HFFc6 (cell line): ENCODE data around the gene WHAMM. TPM values are rescaled to one million over a fixed set of nuclear protein-coding genes. Genes with fewer than 3 reads are reported as not detected.

Experiments
- DNase-seq: peaks from one replicate; pipeline ENCODE4 v3.0.0-alpha.2; 2018
- H3K27ac Mint-ChIP-seq: 2 replicates; pipeline ENCODE4 v1.8.0; 2020; ENCODE audit warnings: mild to moderate bottlenecking, mixed read lengths
- H3K27me3 Mint-ChIP-seq: 2 replicates; pipeline ENCODE4 v1.8.0; 2021; ENCODE audit warnings: mild to moderate bottlenecking, moderate library complexity, mixed read lengths; ENCODE audit not compliant: insufficient read depth
- H3K36me3 Mint-ChIP-seq: 2 replicates; pipeline ENCODE4 v1.8.0; 2021; ENCODE audit warnings: low read depth, mixed read lengths
- H3K4me1 Mint-ChIP-seq: 2 replicates; pipeline ENCODE4 v1.8.0; 2020; ENCODE audit warnings: low read depth, mixed read lengths
- H3K4me3 Mint-ChIP-seq: 2 replicates; pipeline ENCODE4 v1.8.0; 2020; ENCODE audit warnings: mild to moderate bottlenecking, moderate library complexity, mixed read lengths
- H3K9me3 Mint-ChIP-seq: 2 replicates; pipeline ENCODE4 v1.8.0; 2020; ENCODE audit warnings: mild to moderate bottlenecking, mixed read lengths
- CTCF ChIP-seq: fragments of 200-600 bp; sonication (generic); IDR thresholded peaks from 2 replicates; pipeline ENCODE4 v1.5.0; 2021; ENCODE audit warnings: antibody characterized with exemption, mild to moderate bottlenecking
- total RNA-seq, 6 experiments: library from RNA; stranded (reverse); fragmentation: NEBNext Ultra II Directional; extraction: Animal tissue kit (Norgen Biotek cat#: 25700); gene quantifications; 2 replicates in 1 of 6; 3 replicates in 5 of 6; pipeline ENCODE4 v1.2.3, GENCODE V29; 2021

WHAMM gene
- total RNA-seq, 6 experiments from 2014 or later: 5.8 to 7.4 (median 6.3) TPM

DNA sequence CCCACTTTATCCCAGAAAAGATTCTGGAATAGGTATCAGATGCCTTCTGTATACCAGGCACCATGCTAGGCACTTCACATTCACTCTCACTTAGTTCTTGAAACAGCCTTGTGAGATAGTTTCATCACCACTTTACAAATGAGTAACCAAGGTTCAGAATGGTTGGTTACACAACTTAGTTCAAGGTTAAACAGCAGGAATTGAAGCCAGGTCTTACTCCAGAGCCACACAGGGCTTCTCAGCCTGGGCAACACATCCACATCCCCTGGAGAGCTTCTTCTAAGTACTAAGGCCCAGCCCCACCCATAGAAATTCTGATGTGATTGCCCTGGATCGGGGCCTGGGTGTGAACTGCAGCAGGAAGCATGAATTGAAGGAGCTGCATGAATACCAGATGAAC, 18.6 kb downstream of the WHAMM start:
- TF ChIP-seq CTCF: no peak
- no peaks in the 10 kb centered on the region for H3K9me3 Mint-ChIP-seq
- DNase-seq: no peak
- H3K27ac Mint-ChIP-seq: no peak overlapping the region
- peaks cover 25% of the 10 kb centered on the region for H3K4me1 Mint-ChIP-seq
- no peak overlapping the region for H3K4me3 Mint-ChIP-seq
- no peaks in the 10 kb centered on the region; the same call in none of the 2 replicates for H3K27me3 Mint-ChIP-seq
- H3K36me3 Mint-ChIP-seq: peaks cover 45% of the 10 kb centered on the region

GRCh38 chr15:82829234-82829633, 19.8 kb downstream of the WHAMM start:
- H3K4me1 Mint-ChIP-seq: peaks cover 30% of the 10 kb centered on the region
- H3K4me3 Mint-ChIP-seq: no peak overlapping the region
- no peaks in the 10 kb centered on the region for H3K9me3 Mint-ChIP-seq
- H3K36me3 Mint-ChIP-seq: peaks cover 52% of the 10 kb centered on the region
- peak overlapping the region; percentile 6; the same call in 1 of the 2 replicates for H3K27ac Mint-ChIP-seq
- H3K27me3 Mint-ChIP-seq: no peaks in the 10 kb centered on the region; the same call in none of the 2 replicates
- no peak for DNase-seq
- no peak for TF ChIP-seq CTCF

DNA sequence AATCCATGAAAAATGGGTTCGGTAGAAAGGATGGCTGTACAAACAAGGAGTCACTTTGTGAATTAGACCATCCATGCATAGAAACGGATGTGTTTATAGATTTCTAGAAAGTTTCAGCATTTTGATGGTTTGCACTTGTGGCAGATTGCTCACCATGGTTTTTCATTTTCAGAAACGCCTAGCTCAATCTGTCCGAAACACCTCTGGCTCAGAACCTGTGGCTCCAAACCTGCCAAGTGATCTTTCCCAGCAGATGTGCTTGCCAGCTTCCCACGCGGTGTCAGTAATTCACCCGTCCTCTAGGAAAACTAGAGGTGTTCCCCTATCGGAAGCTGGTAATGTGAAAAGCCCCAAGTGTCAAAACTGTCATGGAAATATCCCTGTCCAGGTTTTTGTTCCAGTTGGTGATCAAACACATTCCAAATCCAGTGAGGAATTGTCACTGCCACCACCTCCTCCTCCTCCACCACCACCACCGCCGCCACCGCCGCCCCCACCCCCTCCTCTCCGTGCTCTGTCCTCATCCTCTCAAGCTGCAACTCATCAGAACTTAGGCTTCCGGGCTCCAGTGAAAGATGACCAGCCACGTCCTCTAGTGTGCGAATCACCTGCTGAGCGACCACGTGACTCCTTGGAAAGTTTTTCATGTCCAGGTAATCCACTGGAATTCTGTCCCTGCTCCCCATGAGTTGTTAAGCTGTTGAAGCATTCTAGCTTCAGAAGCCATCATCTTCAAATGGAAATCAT, 21.2 kb downstream of the WHAMM start:
- H3K27ac Mint-ChIP-seq: no peak overlapping the region
- peaks cover 53% of the 10 kb centered on the region for H3K36me3 Mint-ChIP-seq
- peaks cover 30% of the 10 kb centered on the region for H3K4me1 Mint-ChIP-seq
- no peak for TF ChIP-seq CTCF
- no peak overlapping the region for H3K4me3 Mint-ChIP-seq
- no peak for DNase-seq
- H3K9me3 Mint-ChIP-seq: no peaks in the 10 kb centered on the region
- H3K27me3 Mint-ChIP-seq: no peaks in the 10 kb centered on the region; the same call in none of the 2 replicates

DNA sequence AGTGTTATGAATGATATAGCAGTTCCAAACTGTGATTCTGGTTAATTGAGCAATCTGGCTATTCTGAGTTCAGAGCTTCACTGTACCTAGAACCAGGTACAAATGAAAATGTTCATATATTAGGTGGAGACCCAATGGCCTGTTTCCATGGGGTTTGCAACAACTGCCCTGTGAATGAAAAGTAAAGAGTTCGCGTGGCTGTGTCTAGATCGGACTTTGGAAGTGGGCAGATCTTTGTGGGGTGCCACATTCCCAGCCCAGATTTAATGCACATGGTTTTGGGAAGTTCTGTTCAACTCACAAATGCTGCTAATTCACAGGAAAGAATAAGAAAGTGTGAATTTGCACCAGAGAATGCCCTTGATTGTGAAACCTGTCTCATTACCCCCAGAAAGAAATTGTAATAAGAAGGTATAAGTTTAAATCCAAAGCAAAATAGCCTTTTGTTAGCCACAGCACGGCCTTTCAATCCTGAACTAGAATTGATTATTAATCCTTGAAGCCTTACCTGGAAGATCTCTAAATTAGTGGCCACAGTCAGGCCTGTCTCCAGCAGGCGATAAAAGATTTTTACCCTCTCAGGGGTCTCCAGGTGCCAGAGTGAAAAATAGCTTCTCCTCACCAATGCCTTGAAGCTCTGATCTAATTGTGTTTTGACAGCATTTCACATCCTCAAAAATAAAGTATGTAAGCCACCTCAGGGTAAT, 22.6 kb downstream of the WHAMM start:
- H3K4me3 Mint-ChIP-seq: peak overlapping the region; percentile 75
- no peaks in the 10 kb centered on the region for H3K9me3 Mint-ChIP-seq
- DNase-seq: no peak
- H3K27ac Mint-ChIP-seq: peak overlapping the region; percentile 96
- H3K27me3 Mint-ChIP-seq: no peaks in the 10 kb centered on the region; the same call in none of the 2 replicates
- H3K4me1 Mint-ChIP-seq: peaks cover 30% of the 10 kb centered on the region
- TF ChIP-seq CTCF: no peak; the same call in 1 of the 2 replicates
- peaks cover 54% of the 10 kb centered on the region for H3K36me3 Mint-ChIP-seq

DNA sequence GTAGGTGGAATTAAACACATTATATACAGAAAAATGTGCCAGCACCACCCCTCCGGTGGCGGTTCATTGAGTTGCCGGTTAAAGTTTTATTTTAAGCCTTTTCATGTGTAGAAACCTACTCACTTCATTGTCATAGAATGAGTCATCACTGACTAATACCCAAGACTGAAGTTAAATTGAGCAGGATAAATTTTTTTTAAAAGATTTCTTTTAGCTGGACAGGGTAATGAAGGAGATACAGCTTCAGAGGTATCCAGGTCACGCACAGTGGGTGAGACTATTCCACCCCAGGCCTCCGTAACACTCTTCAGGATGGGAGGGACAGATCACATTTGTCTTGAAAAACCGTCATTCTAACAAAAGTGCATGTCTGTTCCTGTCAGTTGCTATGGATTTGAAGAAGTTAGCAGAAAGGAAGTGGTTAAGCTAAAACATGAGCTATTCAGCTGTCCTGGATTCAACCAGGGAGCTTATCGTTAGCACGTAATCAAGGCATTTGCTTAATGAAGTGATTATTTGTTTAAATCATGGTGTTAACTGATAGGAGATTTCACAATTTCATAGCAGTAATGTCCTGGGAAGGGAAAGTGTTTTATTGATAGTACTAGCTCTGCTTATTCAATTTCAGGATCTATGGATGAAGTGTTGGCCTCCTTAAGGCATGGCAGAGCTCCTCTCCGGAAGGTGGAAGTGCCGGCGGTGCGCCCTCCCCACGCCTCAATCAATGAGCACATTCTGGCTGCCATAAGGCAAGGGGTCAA, 23.4 kb downstream of the WHAMM start:
- peak; percentile 93 for DNase-seq
- H3K4me3 Mint-ChIP-seq: peak overlapping the region; percentile 75
- H3K27ac Mint-ChIP-seq: peak overlapping the region; percentile 96
- peak; percentile 46; the same call in 1 of the 2 replicates for TF ChIP-seq CTCF
- H3K36me3 Mint-ChIP-seq: peaks cover 58% of the 10 kb centered on the region
- H3K27me3 Mint-ChIP-seq: no peaks in the 10 kb centered on the region; the same call in none of the 2 replicates
- H3K4me1 Mint-ChIP-seq: peaks cover 30% of the 10 kb centered on the region
- H3K9me3 Mint-ChIP-seq: no peaks in the 10 kb centered on the region
